WTC11 (cell line): ENCODE data around the gene TTLL11. TPM values are rescaled to one million over a fixed set of nuclear protein-coding genes. Genes with fewer than 3 reads are reported as not detected.

ENCODE experiments used
- ATAC-seq: fragments of 200-7000 bp; cut with Tn5 transposase; 2 replicates; pipeline ENCODE4 v1.10.0; 2021; ENCODE audit warnings: mild to moderate bottlenecking, moderate library complexity
- CTCF ChIA-PET: fragments of 300-600 bp; sonication (Branson Sonifier 250); formaldehyde crosslinking; loops from one replicate; lab custom pipeline; 2021; ENCODE audit warnings: antibody characterized with exemption; lab: Charles Lee
- POLR2A ChIA-PET: fragments of 350-600 bp; sonication (Branson Sonifier 250); formaldehyde crosslinking; loops from one replicate; lab custom pipeline; 2021; ENCODE audit warnings: antibody characterized with exemption; lab: Charles Lee
- DNase-seq: peaks from one replicate; pipeline ENCODE4 v3.0.0; 2021; ENCODE audit warnings: low spot score
- H3K27ac Mint-ChIP-seq: 2 replicates; pipeline ENCODE4 v1.8.0; 2021; ENCODE audit warnings: mixed read lengths
- H3K27me3 Mint-ChIP-seq: 2 replicates; pipeline ENCODE4 v1.8.0; 2021; ENCODE audit warnings: low read depth, mild to moderate bottlenecking, moderate library complexity, mixed read lengths
- H3K36me3 Mint-ChIP-seq: 2 replicates; pipeline ENCODE4 v1.8.0; 2021; ENCODE audit warnings: mixed read lengths
- H3K4me1 Mint-ChIP-seq: 2 replicates; pipeline ENCODE4 v1.8.0; 2022; ENCODE audit warnings: mixed read lengths
- H3K4me3 Mint-ChIP-seq: 2 replicates; pipeline ENCODE4 v1.8.0; 2021; ENCODE audit warnings: mild to moderate bottlenecking, moderate library complexity, mixed read lengths
- H3K9me3 Mint-ChIP-seq: 2 replicates; pipeline ENCODE4 v1.8.0; 2021; ENCODE audit warnings: mixed read lengths
- FOXK1 ChIP-seq: sonication (generic); formaldehyde crosslinking; IDR thresholded peaks from 2 replicates; pipeline ENCODE4 v1.8.0; 2022; ENCODE audit warnings: mild to moderate bottlenecking, moderate library complexity, missing genetic modification reagents
- HMGA2 ChIP-seq: fragments of 250-450 bp; sonication (Bioruptor Pico); IDR thresholded peaks from 2 replicates; pipeline ENCODE4 v1.4.0; 2021; ENCODE audit warnings: mild to moderate bottlenecking, moderate library complexity
- MXD4 ChIP-seq: fragments of 250-450 bp; sonication (Bioruptor Pico); IDR thresholded peaks from 2 replicates; pipeline ENCODE4 v1.8.0; 2021; ENCODE audit warnings: mild to moderate bottlenecking, moderate library complexity, borderline replicate concordance
- NFYB ChIP-seq: sonication (generic); formaldehyde crosslinking; conservative IDR thresholded peaks from 2 replicates; pipeline ENCODE4 v1.8.0; 2022; ENCODE audit warnings: low read depth, missing genetic modification reagents
- SOX15 ChIP-seq: fragments of 250-450 bp; sonication (Bioruptor Pico); IDR thresholded peaks from 2 replicates; pipeline ENCODE4 v1.9.0; 2021; ENCODE audit warnings: mild to moderate bottlenecking
- TP53 ChIP-seq: sonication (generic); formaldehyde crosslinking; IDR thresholded peaks from 2 replicates; pipeline ENCODE4 v1.8.1; 2023; ENCODE audit warnings: mild to moderate bottlenecking, missing genetic modification reagents
- ZNF532 ChIP-seq: fragments of 250-450 bp; sonication (Bioruptor Pico); IDR thresholded peaks from 2 replicates; pipeline ENCODE4 v1.9.0; 2021; ENCODE audit warnings: mild to moderate bottlenecking, borderline replicate concordance
- total RNA-seq: library from RNA; stranded (reverse); gene quantifications from 3 replicates; pipeline ENCODE4 v1.2.3, GENCODE V29; 2021
- TF ChIP-seq, protein P1 (sequence below): sonication (generic); formaldehyde crosslinking; IDR thresholded peaks from 2 replicates; pipeline ENCODE4 v1.8.0; 2022; ENCODE audit warnings: missing genetic modification reagents
- TF ChIP-seq, protein P2 (sequence below): sonication (generic); formaldehyde crosslinking; IDR thresholded peaks from 2 replicates; pipeline ENCODE4 v1.8.1; 2023; ENCODE audit warnings: mild to moderate bottlenecking, missing genetic modification reagents
- TF ChIP-seq, protein P3 (sequence below): sonication (generic); formaldehyde crosslinking; IDR thresholded peaks from 2 replicates; pipeline ENCODE4 v1.8.1; 2022; ENCODE audit warnings: low read depth, mild to moderate bottlenecking, moderate library complexity, missing genetic modification reagents, borderline replicate concordance
- TF ChIP-seq, protein P4 (sequence below): sonication (generic); formaldehyde crosslinking; IDR thresholded peaks from 2 replicates; pipeline ENCODE4 v1.8.1; 2023; ENCODE audit warnings: mild to moderate bottlenecking, missing genetic modification reagents, moderate library complexity
- TF ChIP-seq, protein P5 (sequence below): sonication (generic); formaldehyde crosslinking; IDR thresholded peaks from 2 replicates; pipeline ENCODE4 v1.8.0; 2022; ENCODE audit warnings: mild to moderate bottlenecking, missing genetic modification reagents
- TF ChIP-seq, protein P6 (sequence below): sonication (generic); formaldehyde crosslinking; IDR thresholded peaks from 2 replicates; pipeline ENCODE4 v1.8.1; 2023; ENCODE audit warnings: mild to moderate bottlenecking, missing genetic modification reagents, moderate library complexity
- TF ChIP-seq, protein P7 (sequence below): fragments of 200-600 bp; IDR thresholded peaks from 2 replicates; pipeline ENCODE4 v1.8.0; 2022; ENCODE audit warnings: antibody characterized with exemption

The TTLL11 gene
- total RNA-seq, 1 experiment from 2014 or later, result 1.1 TPM

DNA sequence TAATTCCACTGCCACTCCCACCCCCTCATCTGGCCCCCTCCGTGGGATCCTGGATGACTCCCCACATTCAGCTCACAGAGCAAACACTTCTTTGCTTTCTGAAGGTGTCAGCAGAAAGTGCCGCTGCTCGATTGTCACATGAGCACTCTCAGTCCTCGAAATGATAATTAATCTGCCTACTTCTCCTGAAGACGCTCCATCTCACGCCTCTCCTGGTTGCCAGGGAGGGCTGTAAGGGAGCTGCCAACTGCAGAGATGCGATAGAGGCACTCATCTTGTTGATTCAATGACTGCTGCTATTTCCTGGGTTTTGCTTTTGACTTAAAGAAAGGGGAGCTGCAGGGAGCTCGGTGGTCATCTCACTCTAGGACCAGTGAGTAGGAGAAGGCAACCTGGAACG is 235.2 kb downstream of the TTLL11 start (continued):
- TF ChIP-seq, protein P1, sequence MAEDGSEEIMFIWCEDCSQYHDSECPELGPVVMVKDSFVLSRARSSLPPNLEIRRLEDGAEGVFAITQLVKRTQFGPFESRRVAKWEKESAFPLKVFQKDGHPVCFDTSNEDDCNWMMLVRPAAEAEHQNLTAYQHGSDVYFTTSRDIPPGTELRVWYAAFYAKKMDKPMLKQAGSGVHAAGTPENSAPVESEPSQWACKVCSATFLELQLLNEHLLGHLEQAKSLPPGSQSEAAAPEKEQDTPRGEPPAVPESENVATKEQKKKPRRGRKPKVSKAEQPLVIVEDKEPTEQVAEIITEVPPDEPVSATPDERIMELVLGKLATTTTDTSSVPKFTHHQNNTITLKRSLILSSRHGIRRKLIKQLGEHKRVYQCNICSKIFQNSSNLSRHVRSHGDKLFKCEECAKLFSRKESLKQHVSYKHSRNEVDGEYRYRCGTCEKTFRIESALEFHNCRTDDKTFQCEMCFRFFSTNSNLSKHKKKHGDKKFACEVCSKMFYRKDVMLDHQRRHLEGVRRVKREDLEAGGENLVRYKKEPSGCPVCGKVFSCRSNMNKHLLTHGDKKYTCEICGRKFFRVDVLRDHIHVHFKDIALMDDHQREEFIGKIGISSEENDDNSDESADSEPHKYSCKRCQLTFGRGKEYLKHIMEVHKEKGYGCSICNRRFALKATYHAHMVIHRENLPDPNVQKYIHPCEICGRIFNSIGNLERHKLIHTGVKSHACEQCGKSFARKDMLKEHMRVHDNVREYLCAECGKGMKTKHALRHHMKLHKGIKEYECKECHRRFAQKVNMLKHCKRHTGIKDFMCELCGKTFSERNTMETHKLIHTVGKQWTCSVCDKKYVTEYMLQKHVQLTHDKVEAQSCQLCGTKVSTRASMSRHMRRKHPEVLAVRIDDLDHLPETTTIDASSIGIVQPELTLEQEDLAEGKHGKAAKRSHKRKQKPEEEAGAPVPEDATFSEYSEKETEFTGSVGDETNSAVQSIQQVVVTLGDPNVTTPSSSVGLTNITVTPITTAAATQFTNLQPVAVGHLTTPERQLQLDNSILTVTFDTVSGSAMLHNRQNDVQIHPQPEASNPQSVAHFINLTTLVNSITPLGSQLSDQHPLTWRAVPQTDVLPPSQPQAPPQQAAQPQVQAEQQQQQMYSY (CRISPR knock-in tag), result no peak
- TF ChIP-seq, protein P2, sequence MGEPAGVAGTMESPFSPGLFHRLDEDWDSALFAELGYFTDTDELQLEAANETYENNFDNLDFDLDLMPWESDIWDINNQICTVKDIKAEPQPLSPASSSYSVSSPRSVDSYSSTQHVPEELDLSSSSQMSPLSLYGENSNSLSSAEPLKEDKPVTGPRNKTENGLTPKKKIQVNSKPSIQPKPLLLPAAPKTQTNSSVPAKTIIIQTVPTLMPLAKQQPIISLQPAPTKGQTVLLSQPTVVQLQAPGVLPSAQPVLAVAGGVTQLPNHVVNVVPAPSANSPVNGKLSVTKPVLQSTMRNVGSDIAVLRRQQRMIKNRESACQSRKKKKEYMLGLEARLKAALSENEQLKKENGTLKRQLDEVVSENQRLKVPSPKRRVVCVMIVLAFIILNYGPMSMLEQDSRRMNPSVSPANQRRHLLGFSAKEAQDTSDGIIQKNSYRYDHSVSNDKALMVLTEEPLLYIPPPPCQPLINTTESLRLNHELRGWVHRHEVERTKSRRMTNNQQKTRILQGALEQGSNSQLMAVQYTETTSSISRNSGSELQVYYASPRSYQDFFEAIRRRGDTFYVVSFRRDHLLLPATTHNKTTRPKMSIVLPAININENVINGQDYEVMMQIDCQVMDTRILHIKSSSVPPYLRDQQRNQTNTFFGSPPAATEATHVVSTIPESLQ (CRISPR knock-in tag), result no peak
- TF ChIP-seq, protein P3, sequence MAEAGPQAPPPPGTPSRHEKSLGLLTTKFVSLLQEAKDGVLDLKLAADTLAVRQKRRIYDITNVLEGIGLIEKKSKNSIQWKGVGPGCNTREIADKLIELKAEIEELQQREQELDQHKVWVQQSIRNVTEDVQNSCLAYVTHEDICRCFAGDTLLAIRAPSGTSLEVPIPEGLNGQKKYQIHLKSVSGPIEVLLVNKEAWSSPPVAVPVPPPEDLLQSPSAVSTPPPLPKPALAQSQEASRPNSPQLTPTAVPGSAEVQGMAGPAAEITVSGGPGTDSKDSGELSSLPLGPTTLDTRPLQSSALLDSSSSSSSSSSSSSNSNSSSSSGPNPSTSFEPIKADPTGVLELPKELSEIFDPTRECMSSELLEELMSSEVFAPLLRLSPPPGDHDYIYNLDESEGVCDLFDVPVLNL (CRISPR knock-in tag), result no peak
- TF ChIP-seq NFYB (CRISPR knock-in tag), result no peak
- TF ChIP-seq, protein P4, sequence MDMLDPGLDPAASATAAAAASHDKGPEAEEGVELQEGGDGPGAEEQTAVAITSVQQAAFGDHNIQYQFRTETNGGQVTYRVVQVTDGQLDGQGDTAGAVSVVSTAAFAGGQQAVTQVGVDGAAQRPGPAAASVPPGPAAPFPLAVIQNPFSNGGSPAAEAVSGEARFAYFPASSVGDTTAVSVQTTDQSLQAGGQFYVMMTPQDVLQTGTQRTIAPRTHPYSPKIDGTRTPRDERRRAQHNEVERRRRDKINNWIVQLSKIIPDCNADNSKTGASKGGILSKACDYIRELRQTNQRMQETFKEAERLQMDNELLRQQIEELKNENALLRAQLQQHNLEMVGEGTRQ (CRISPR knock-in tag), result no peak

- ChIA-PET CTCF (interaction anchor here (1.6 kb wide), 1 partner anchor 168 kb away, joined by 4 read pairs; no protein-coding TSS in a partner anchor), POLR2A (no interaction called here)
- Mint-ChIP-seq H3K27ac (no peak overlapping the region), H3K4me1 (peaks cover 18% of the 10 kb centered on the region), H3K36me3 (no peaks in the 10 kb centered on the region), H3K27me3 (no peaks in the 10 kb centered on the region), H3K4me3 (no peak overlapping the region), H3K9me3 (no peaks in the 10 kb centered on the region)
- ATAC-seq (no peak), DNase-seq (no peak)
- TF ChIP-seq, protein P5, sequence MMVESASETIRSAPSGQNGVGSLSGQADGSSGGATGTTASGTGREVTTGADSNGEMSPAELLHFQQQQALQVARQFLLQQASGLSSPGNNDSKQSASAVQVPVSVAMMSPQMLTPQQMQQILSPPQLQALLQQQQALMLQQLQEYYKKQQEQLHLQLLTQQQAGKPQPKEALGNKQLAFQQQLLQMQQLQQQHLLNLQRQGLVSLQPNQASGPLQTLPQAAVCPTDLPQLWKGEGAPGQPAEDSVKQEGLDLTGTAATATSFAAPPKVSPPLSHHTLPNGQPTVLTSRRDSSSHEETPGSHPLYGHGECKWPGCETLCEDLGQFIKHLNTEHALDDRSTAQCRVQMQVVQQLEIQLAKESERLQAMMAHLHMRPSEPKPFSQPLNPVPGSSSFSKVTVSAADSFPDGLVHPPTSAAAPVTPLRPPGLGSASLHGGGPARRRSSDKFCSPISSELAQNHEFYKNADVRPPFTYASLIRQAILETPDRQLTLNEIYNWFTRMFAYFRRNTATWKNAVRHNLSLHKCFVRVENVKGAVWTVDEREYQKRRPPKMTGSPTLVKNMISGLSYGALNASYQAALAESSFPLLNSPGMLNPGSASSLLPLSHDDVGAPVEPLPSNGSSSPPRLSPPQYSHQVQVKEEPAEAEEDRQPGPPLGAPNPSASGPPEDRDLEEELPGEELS (CRISPR knock-in tag), result no peak
- TF ChIP-seq, protein P6, sequence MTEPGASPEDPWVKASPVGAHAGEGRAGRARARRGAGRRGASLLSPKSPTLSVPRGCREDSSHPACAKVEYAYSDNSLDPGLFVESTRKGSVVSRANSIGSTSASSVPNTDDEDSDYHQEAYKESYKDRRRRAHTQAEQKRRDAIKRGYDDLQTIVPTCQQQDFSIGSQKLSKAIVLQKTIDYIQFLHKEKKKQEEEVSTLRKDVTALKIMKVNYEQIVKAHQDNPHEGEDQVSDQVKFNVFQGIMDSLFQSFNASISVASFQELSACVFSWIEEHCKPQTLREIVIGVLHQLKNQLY (CRISPR knock-in tag), result no peak
- TF ChIP-seq HMGA2 (CRISPR knock-in tag) (no peak), FOXK1 (CRISPR knock-in tag) (no peak), TP53 (CRISPR knock-in tag) (no peak), MXD4 (no peak), SOX15 (CRISPR knock-in tag) (no peak), ZNF532 (CRISPR knock-in tag) (no peak)
- TF ChIP-seq, protein P1 (CRISPR knock-in tag), result no peak
- TF ChIP-seq, protein P7, sequence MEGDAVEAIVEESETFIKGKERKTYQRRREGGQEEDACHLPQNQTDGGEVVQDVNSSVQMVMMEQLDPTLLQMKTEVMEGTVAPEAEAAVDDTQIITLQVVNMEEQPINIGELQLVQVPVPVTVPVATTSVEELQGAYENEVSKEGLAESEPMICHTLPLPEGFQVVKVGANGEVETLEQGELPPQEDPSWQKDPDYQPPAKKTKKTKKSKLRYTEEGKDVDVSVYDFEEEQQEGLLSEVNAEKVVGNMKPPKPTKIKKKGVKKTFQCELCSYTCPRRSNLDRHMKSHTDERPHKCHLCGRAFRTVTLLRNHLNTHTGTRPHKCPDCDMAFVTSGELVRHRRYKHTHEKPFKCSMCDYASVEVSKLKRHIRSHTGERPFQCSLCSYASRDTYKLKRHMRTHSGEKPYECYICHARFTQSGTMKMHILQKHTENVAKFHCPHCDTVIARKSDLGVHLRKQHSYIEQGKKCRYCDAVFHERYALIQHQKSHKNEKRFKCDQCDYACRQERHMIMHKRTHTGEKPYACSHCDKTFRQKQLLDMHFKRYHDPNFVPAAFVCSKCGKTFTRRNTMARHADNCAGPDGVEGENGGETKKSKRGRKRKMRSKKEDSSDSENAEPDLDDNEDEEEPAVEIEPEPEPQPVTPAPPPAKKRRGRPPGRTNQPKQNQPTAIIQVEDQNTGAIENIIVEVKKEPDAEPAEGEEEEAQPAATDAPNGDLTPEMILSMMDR, result no peak
Observed at GRCh38 chr9:121855476-121855875, 237.6 kb downstream of the TTLL11 start.
